GM12892 (cell line): Measurements from ENCODE around the gene H6PD.

ENCODE experiments used
- DNase-seq: peaks from one replicate; pipeline ENCODE4 v3.0.0; 2011; ENCODE audit not compliant: insufficient read length
- FAIRE-seq: peaks from 2 replicates; lab custom pipeline; 2011; peaks lifted over from hg19 to GRCh38; lab: Jason Lieb, UNC
- POLR2A ChIP-seq: IDR thresholded peaks from 2 replicates; pipeline ENCODE4 v1.6.1; 2011; ENCODE audit warnings: low read depth, low read length, control low read depth
- POLR2AphosphoS5 ChIP-seq: IDR thresholded peaks from 2 replicates; pipeline ENCODE4 v1.6.1; 2011; ENCODE audit warnings: low read depth, low read length, control low read depth
- TAF1 ChIP-seq: IDR thresholded peaks from 2 replicates; pipeline ENCODE4 v1.6.1; 2011; ENCODE audit warnings: low read depth, mild to moderate bottlenecking, control low read depth, low read length, borderline replicate concordance

Gene H6PD

DNA sequence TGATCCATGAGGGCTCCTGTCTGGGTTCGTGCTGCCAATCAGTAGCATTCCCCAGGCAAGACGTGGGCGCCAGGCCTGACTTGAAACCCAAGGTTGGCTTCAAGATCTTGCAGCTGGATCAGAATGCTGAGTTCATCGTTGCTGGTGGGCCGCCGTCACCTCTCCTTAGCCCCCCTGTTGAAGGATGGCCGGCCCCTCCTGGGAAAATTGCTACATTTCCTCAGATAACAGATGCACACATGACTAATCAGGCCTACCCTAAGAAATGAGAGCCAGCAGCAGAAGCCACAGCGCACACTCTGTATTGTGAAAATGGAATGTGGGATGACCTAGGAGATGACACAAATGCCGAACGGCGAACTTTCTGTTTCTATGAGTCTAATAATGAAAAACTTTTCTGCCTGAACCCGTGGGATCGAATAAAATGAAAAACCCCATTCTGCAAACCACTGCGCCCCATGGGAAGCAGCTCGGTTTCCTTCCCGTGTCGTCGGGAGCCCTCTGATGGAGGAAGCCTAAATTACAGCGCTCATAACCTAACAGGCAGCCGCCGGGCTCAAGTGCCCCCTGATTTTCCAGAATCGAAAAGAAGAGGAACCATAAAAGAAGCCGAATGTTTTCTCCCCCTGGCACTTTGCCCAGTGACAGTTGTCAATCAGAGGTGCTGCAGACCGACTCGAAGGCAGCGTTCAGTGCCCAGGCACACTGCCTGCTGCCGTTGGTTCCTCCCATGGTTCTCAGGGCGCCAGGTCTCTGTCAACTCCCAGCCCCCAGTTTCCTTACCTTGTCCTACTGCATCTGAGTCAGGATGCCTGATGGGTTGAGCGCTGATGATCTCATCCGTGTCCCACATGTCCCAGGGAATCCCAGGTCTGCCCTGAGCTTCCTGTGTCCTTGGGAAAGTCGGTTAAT lies 38.2 kb upstream of the H6PD start:
- TF ChIP-seq POLR2AphosphoS5: no peak
- TF ChIP-seq TAF1: no peak
- no peak for TF ChIP-seq POLR2A
- peak; percentile 41 for DNase-seq
- peak; percentile 96 for FAIRE-seq

DNA sequence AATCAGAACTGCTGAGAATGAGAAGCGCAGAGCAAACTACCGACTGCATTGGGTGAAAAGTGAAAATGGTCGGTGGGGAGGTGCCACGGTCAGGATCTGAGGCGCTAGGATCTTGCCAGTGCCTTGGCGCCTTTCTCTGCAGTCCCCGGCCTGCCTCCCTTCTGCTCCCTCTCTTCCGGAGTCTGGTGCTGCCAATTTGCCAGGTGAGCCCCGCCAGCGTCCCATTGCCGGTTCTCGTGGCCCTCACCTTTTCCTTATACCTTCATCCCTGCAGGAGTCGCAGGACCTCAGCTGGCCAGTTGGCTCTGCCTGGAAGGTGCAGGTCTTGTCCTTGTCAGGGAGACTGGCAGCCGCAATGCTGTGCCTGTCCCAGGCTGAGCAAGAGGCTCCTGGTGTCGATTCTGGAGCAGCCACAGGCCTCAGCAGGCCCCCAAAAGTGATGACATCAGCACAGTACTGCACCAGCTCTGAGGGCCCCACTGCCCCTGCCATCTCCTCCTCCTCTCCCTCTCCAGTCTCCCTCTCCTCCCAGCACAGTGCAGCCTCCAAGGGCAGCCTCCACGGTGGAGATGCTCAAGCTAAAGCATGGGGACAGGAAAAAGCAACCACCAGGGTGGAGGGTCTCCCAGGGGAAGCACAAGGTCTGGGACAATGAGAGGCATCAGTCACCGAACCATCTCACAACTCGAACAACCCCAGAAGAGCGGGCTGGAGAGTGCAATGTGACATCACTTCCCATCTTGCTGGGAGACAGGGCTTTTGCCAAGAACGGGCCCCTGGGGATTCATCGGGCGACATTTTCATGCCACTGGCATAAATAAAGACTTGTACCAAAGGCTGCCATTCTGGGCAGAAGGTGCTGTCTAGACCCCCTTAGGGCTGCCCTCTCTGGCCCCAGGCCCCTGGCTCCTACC lies 37.1 kb upstream of the H6PD start:
- DNase-seq (no peak), FAIRE-seq (no peak)

DNA sequence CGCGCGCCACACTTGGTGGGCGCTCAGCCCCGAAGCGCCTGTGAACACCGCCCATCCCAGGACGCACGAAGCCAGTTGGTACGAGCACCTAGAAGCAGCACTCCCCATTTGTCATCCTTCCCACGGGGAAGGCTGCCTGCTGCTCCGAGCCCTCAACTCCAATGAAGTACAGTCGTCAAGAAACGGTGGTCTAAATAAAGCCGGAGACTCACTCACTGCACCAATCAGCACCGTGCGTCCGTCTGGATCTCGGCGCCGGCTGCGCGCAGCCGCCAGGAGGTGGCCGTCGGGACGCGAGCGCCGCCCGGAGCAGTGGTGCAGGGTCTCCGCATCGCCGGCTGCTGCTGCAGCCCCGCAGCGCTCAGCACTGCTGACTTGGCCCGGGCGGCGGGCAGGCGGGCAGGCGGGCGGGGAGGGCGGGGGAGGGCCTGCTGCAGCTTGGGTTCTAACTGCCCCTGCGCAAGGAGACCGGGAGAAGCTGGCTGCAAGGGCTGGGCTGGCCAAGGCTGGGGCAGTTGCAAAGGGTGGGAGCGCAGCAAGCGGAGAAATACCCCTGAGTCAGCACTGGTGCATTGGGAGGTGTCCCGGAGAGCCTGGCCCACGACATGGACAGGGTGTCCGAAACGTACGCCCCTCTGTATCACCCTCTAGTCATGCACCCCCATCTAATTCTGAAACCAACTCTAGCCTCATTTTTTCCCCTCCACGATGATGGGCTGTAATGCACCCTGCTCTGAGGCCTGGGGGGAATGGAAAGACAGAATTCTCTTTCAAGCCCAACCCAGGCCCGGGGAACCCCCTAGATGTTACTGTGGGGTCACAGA lies 35.8 kb upstream of the H6PD start:
- DNase-seq (no peak), FAIRE-seq (peak; percentile 58)
- TF ChIP-seq TAF1 (no peak), POLR2A (no peak), POLR2AphosphoS5 (no peak)

More for the DNA sequence above, 37.1 kb upstream of the H6PD start:
- TF ChIP-seq TAF1 (no peak), POLR2A (no peak), POLR2AphosphoS5 (no peak)

DNA sequence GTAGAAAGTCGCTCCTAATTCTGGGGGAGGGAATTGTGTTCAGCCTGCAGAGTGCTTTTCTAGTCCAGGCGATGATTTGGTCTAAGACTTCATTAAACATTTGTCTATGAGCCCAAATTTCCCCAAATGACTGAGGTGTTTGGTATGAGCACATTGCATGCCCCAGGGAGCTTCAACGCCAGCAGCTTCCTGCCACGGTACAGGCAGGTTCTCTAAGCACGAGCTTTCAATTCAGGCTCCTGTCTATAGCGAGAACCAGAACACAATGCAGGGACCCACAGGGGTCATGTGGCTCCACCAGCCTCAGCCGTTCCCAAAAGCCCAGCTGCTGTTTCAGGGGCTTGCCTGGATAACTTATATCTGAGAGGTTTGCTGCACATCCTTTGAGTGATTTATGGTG lies 34.1 kb upstream of the H6PD start:
- TF ChIP-seq POLR2A (0 out of 2 replicates have a peak, but pooled peaks have one; percentile 13), TAF1 (no peak), POLR2AphosphoS5 (no peak)
- FAIRE-seq (peak; percentile 66), DNase-seq (no peak)

- DNase-seq (no peak), FAIRE-seq (peak; percentile 72)
Observed at GRCh38 chr1:9201401-9202239, 33.0 kb upstream of the H6PD start.

GRCh38 chr1:9202240-9202870 lies 32.2 kb upstream of the H6PD start:
- no peak for TF ChIP-seq POLR2A
- no peak for TF ChIP-seq TAF1
- TF ChIP-seq POLR2AphosphoS5: no peak
- DNase-seq (no peak), FAIRE-seq (no peak)

More at GRCh38 chr1:9201401-9202239, 33.0 kb upstream of the H6PD start:
- TF ChIP-seq POLR2AphosphoS5 (no peak), POLR2A (no peak), TAF1 (no peak)

DNA sequence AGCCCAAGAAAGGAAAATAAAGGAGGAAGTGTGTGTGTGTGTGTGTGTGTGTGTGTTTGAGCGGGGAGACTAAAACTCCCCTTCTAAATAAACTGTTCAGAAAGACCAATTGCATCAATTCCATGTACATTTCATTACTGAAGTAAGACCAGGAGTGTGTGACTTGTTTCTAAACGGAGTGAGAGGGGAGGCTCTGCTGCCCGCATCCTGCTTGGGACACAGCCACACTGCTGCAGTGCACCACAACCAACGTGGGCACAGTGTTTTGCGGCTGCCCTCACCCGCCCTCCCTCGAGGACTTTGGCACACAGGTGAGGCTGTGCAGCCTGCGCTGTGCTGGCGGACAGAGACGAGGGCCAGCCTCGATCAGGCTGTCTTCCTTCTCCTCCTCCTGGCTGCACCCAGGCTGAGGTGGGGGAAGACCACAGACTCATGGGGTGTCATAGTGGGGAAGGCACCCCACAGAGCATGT lies 31.0 kb upstream of the H6PD start:
- no peak for TF ChIP-seq POLR2A
- no peak for TF ChIP-seq TAF1
- no peak for TF ChIP-seq POLR2AphosphoS5
- DNase-seq: no peak
- FAIRE-seq: no peak

GRCh38 chr1:9204156-9204720 lies 30.3 kb upstream of the H6PD start:
- FAIRE-seq (no peak), DNase-seq (no peak)
- TF ChIP-seq TAF1: no peak
- TF ChIP-seq POLR2A: no peak

- DNase-seq (no peak), FAIRE-seq (peak; percentile 58)
- TF ChIP-seq TAF1 (no peak), POLR2A (no peak)
Observed at GRCh38 chr1:9207086-9207485, 27.5 kb upstream of the H6PD start.

GRCh38 chr1:9207715-9208114 lies 26.9 kb upstream of the H6PD start:
- FAIRE-seq: no peak
- no peak for TF ChIP-seq POLR2A
- no peak for TF ChIP-seq TAF1
- no peak for TF ChIP-seq POLR2AphosphoS5
- no peak for DNase-seq
